Ammon's horn (tissue), 1 donor: ENCODE measurements around the gene SLF2.

Experiments used
- DNase-seq: peaks from one replicate; pipeline ENCODE4 v3.0.0-alpha.2; 2016; ENCODE audit warnings: low spot score

SLF2 gene

GRCh38 chr10:100980711-100981110 is 67.9 kb downstream of the SLF2 start:
- DNase-seq: no peak

GRCh38 chr10:100981178-100981772 is 68.5 kb downstream of the SLF2 start:
- no peak for DNase-seq

- no peak for DNase-seq
Measured at GRCh38 chr10:100982916-100983830, 70.4 kb downstream of the SLF2 start.

GRCh38 chr10:100983868-100984671 is 71.3 kb downstream of the SLF2 start:
- DNase-seq: no peak

GRCh38 chr10:100984672-100985177 is 72.0 kb downstream of the SLF2 start:
- DNase-seq: no peak

- no peak for DNase-seq
Measured at GRCh38 chr10:100985336-100985735, 72.6 kb downstream of the SLF2 start.

- DNase-seq: no peak
Measured at GRCh38 chr10:100986623-100986951, 73.8 kb downstream of the SLF2 start.

- peak; percentile 91 for DNase-seq
Measured at GRCh38 chr10:100986952-100987684, 74.4 kb downstream of the SLF2 start, which contains the start of the genes MRPL43 and TWNK. MRPL43 (minus strand) TSS chr10:100987497; CDS start chr10:100987443, 54 bp downstream. TWNK (plus strand) TSS chr10:100987543; CDS start chr10:100988211, 668 bp downstream.

GRCh38 chr10:100987685-100988049 is 74.9 kb downstream of the SLF2 start:
- DNase-seq: no peak

GRCh38 chr10:100988166-100988565 is 75.4 kb downstream of the SLF2 start:
- DNase-seq: no peak

GRCh38 chr10:100989088-100989487 is 76.3 kb downstream of the SLF2 start:
- DNase-seq: no peak

GRCh38 chr10:100993986-100994708 is 81.4 kb downstream of the SLF2 start:
- peak; percentile 74 for DNase-seq

GRCh38 chr10:100995181-100995580 is 82.4 kb downstream of the SLF2 start:
- no peak for DNase-seq

- DNase-seq: no peak
Measured at GRCh38 chr10:100996678-100997359, 84.1 kb downstream of the SLF2 start.

GRCh38 chr10:100997360-100998182 is 84.8 kb downstream of the SLF2 start:
- DNase-seq: peak; percentile 64

- peak; percentile 95 for DNase-seq
Measured at GRCh38 chr10:100998183-100998990, 85.6 kb downstream of the SLF2 start.

- DNase-seq: peak; percentile 84
Measured at GRCh38 chr10:100998991-100999741, 86.4 kb downstream of the SLF2 start.

- no peak for DNase-seq
Measured at GRCh38 chr10:100999742-101000126, 87.0 kb downstream of the SLF2 start, which contains the start of gene LZTS2. LZTS2 (plus strand) TSS chr10:100999808; CDS start chr10:101002539, 2,731 bp downstream.
